IPS-NIHi11 (cell line): Measurements from ENCODE around the gene DMRT2.
A peak's percentile ranks its signal among the peaks of the same experiment; 100 is the strongest.

Source experiments
- DNase-seq: peaks from one replicate; pipeline ENCODE4 v3.0.0; 2012; ENCODE audit warnings: mixed read lengths, low spot score

DMRT2 gene

DNA sequence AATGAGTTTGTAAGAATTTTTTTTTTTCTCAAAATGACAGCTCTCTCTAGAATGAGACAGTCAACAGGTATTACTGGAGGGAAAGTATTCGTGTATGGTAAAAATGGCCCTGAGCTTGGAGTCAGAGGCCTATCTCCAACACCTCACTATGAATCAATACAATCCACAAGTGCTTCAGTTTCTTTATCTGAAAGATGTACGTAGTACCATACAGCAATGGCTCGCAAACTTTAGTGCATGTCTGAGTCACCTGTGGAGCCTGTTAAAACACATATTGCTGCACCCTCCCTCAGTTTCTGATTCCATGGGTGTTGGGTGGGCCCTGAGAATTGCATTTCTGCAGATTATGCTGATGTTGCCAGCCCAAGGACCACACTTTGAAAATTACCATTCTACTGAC lies 44.6 kb downstream of the DMRT2 start:
- DNase-seq, result no peak

- DNase-seq, result no peak
Observed at GRCh38 chr9:1096155-1096964, 46.2 kb downstream of the DMRT2 start.

- no peak for DNase-seq
Observed at GRCh38 chr9:1098551-1098950, 48.4 kb downstream of the DMRT2 start.

DNA sequence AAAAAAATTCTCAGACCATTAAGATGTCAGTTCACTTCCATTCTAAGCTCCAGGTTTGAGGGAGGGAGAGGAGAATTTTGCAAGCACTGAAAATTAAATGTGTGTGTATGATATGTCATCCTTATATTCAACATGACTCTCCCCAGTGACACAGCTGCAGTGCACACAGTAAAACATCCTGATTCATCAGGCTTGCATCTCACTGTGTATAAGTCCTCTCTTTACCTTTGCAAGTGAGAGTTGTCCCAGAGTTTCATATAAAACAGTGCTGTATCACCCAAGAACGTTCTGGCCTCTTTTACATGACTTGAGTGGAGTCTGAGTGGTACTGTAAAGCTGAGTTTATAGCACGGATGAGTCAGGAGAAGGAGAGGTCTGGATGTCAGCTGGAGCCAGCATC lies 50.0 kb downstream of the DMRT2 start:
- no peak for DNase-seq

DNA sequence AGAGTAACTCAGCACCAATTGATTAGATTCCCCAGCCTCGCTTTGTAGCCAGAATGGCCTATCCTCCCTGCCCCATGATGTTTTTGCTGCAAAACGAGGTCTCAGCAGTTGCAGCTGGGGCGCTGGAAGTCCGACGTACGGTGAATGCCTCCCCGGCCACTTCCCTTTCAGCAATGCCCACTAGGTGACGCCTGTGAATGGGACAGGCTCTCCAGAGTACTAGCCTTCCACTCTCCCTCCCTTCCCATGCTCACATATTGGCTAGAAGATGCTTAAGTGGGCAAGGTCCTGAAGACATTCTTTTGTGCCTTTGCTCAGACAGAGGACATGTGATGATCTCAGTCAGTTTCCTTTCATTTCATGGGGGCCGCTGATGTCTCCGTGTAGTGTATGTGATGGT lies 50.8 kb downstream of the DMRT2 start:
- DNase-seq, result peak; percentile 67

GRCh38 chr9:1101846-1102641 lies 51.9 kb downstream of the DMRT2 start:
- no peak for DNase-seq

DNA sequence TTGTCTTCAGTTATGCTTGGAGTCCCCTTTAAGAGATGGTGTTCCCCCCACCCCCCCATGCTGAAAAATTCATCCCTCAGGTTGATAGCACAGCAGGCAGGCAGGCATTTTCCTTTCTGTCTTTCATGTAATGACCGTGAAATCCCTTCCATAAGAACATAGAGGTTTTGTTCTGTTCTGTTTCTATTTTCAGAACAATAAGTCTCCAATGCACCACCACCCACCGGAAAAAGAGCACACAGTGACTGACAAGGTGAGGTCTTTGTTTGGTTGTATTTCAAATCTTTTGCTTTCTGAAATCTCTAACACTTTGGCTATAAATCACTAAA lies 52.4 kb downstream of the DMRT2 start:
- DNase-seq, result no peak
